Measurements from ENCODE around the gene NEK1.
A peak's percentile ranks its signal among the peaks of the same experiment; 100 is the strongest.
"Not testable (repeated sequence)": the region's sequence is repeated elsewhere in the genome, so short reads cannot be mapped to it uniquely, and the experiment has no call there.

Gene NEK1

GRCh38 chr4:169427727-169428126 lies 184.7 kb downstream of the NEK1 start:
- not testable (repeated sequence) for DNase-seq (ENCODE audit: low read depth in 1 of 2, low spot score in 1 of 2)

GRCh38 chr4:169420291-169420690 lies 192.1 kb downstream of the NEK1 start:
- no peak for DNase-seq (ENCODE audit: low read depth in 1 of 2, low spot score in 1 of 2)

GRCh38 chr4:169418846-169419245 lies 193.5 kb downstream of the NEK1 start:
- no peak for DNase-seq (ENCODE audit: low read depth in 1 of 2, low spot score in 1 of 2)

- DNase-seq (ENCODE audit: low read depth in 1 of 2, low spot score in 1 of 2), result no peak
Measured at GRCh38 chr4:169417629-169418282, 194.6 kb downstream of the NEK1 start.

GRCh38 chr4:169416997-169417396 lies 195.4 kb downstream of the NEK1 start:
- no peak for DNase-seq (ENCODE audit: low read depth in 1 of 2, low spot score in 1 of 2)

- no peak for DNase-seq (ENCODE audit: low read depth in 1 of 2, low spot score in 1 of 2)
Measured at GRCh38 chr4:169416461-169416860, 195.9 kb downstream of the NEK1 start.

- DNase-seq (ENCODE audit: low read depth in 1 of 2, low spot score in 1 of 2), result no peak
Measured at GRCh38 chr4:169414913-169415312, 197.5 kb downstream of the NEK1 start.

- no peak for DNase-seq (ENCODE audit: low read depth in 1 of 2, low spot score in 1 of 2)
Measured at GRCh38 chr4:169412046-169412445, 200.3 kb downstream of the NEK1 start.

GRCh38 chr4:169410839-169411770 lies 201.3 kb downstream of the NEK1 start:
- DNase-seq (ENCODE audit: low read depth in 1 of 2, low spot score in 1 of 2), result peak in 1 of 2 donors; percentile 20

GRCh38 chr4:169407217-169407845 lies 205.1 kb downstream of the NEK1 start:
- DNase-seq (ENCODE audit: low read depth in 1 of 2, low spot score in 1 of 2), result no peak

GRCh38 chr4:169404960-169405359 lies 207.4 kb downstream of the NEK1 start:
- no peak for DNase-seq (ENCODE audit: low read depth in 1 of 2, low spot score in 1 of 2)

- no peak for DNase-seq (ENCODE audit: low read depth in 1 of 2, low spot score in 1 of 2)
Measured at GRCh38 chr4:169400832-169401231, 211.6 kb downstream of the NEK1 start.

- DNase-seq (ENCODE audit: low read depth in 1 of 2, low spot score in 1 of 2), result no peak
Measured at GRCh38 chr4:169399976-169400767, 212.2 kb downstream of the NEK1 start.

- no peak for DNase-seq (ENCODE audit: low read depth in 1 of 2, low spot score in 1 of 2)
Measured at GRCh38 chr4:169398316-169398715, 214.1 kb downstream of the NEK1 start.

- DNase-seq (ENCODE audit: low read depth in 1 of 2, low spot score in 1 of 2), result no peak
Measured at GRCh38 chr4:169397762-169398161, 214.6 kb downstream of the NEK1 start.

- no peak for DNase-seq (ENCODE audit: low read depth in 1 of 2, low spot score in 1 of 2)
Measured at GRCh38 chr4:169385376-169385775, 227.0 kb downstream of the NEK1 start.

- DNase-seq (ENCODE audit: low read depth in 1 of 2, low spot score in 1 of 2), result no peak
Measured at GRCh38 chr4:169384779-169385178, 227.6 kb downstream of the NEK1 start.

- DNase-seq (ENCODE audit: low read depth in 1 of 2, low spot score in 1 of 2), result no peak
Measured at GRCh38 chr4:169383724-169384123, 228.7 kb downstream of the NEK1 start.

- no peak for DNase-seq (ENCODE audit: low read depth in 1 of 2, low spot score in 1 of 2)
Measured at GRCh38 chr4:169379688-169380087, 232.7 kb downstream of the NEK1 start.

GRCh38 chr4:169377367-169377766 lies 235.0 kb downstream of the NEK1 start:
- DNase-seq (ENCODE audit: low read depth in 1 of 2, low spot score in 1 of 2), result no peak

- DNase-seq (ENCODE audit: low read depth in 1 of 2, low spot score in 1 of 2), result no peak
Measured at GRCh38 chr4:169376421-169376820, 236.0 kb downstream of the NEK1 start.
